HEK293 (cell line): ENCODE data around the gene UNC13A.
"Not testable (repeated sequence)": the region's sequence is repeated elsewhere in the genome, so short reads cannot be mapped to it uniquely, and the experiment has no call there.

Source experiments
- CTCF ChIA-PET: fragments of 350-600 bp; formaldehyde crosslinking; extraction: SDS; loops from one replicate; lab custom pipeline; 2021; ENCODE audit warnings: antibody characterized with exemption; lab: Yijun Ruan, JAX
- POLR2A ChIA-PET: fragments of 300-600 bp; formaldehyde crosslinking; extraction: SDS; loops from one replicate; lab custom pipeline; 2020; ENCODE audit warnings: antibody characterized with exemption, inconsistent platforms; lab: Yijun Ruan, JAX
- H3K27ac ChIP-seq: fragments of 200-500 bp; sonication (Bioruptor generic); 2 replicates; pipeline ENCODE4 v1.5.1; 2014; ENCODE audit warnings: low read depth, low read length, control low read depth, inconsistent platforms; ENCODE audit errors: extremely low read depth
- H3K36me3 ChIP-seq, 2 experiments: fragments of 200-500 bp in 1 of 2; sonication (Bioruptor generic) in 1 of 2; 1 replicate in 1 of 2; 2 replicates in 1 of 2; pipeline ENCODE4 v1.5.1; 2014 to 2017; ENCODE audit warnings: inconsistent platforms in 2 of 2, low read length in 2 of 2; ENCODE audit not compliant: control insufficient read depth in 2 of 2, insufficient read depth in 1 of 2
- H3K4me1 ChIP-seq: fragments of 200-500 bp; sonication (Bioruptor generic); 2 replicates; pipeline ENCODE4 v1.5.1; 2014; ENCODE audit warnings: mild to moderate bottlenecking, low read length, inconsistent platforms; ENCODE audit not compliant: control insufficient read depth, insufficient read depth
- H3K4me3 ChIP-seq: 2 replicates; pipeline ENCODE4 v1.5.1; 2011; ENCODE audit warnings: low read depth, mild to moderate bottlenecking, control low read depth, low read length, moderate library complexity
- H3K9me3 ChIP-seq: fragments of 200-500 bp; sonication (Bioruptor generic); 2 replicates; pipeline ENCODE4 v1.5.1; 2014; ENCODE audit warnings: low read depth, low read length, inconsistent platforms; ENCODE audit not compliant: control insufficient read depth, insufficient read depth
- HOXA7 ChIP-seq: sonication (generic); formaldehyde crosslinking; IDR thresholded peaks from 2 replicates; pipeline ENCODE4 v1.8.1; 2022; ENCODE audit warnings: missing genetic modification reagents, borderline replicate concordance
- IKZF3 ChIP-seq: fragments of 450-650 bp; IDR thresholded peaks from 2 replicates; pipeline ENCODE4 v1.5.0; 2018; ENCODE audit warnings: missing biosample characterization, mild to moderate bottlenecking, missing genetic modification characterization, moderate library complexity
- KLF8 ChIP-seq: fragments of 450-650 bp; formaldehyde crosslinking; IDR thresholded peaks from 2 replicates; pipeline ENCODE4 v1.5.1; 2016; ENCODE audit warnings: missing biosample characterization, missing genetic modification characterization
- MEIS1 ChIP-seq: sonication (generic); formaldehyde crosslinking; IDR thresholded peaks from 2 replicates; pipeline ENCODE4 v1.8.1; 2022; ENCODE audit warnings: missing genetic modification reagents, mild to moderate bottlenecking, borderline replicate concordance
- SCRT2 ChIP-seq: fragments of 450-650 bp; formaldehyde crosslinking; IDR thresholded peaks from 2 replicates; pipeline ENCODE4 v1.5.1; 2016; ENCODE audit warnings: missing biosample characterization, missing genetic modification characterization
- TCF7L2 ChIP-seq: IDR thresholded peaks from 2 replicates; pipeline ENCODE4 v1.6.1; 2011; ENCODE audit warnings: low read depth, mild to moderate bottlenecking, inconsistent platforms, low read length, moderate library complexity, borderline replicate concordance
- ZNF16 ChIP-seq: fragments of 450-650 bp; formaldehyde crosslinking; IDR thresholded peaks from 2 replicates; pipeline ENCODE4 v1.5.1; 2016; ENCODE audit warnings: low read depth, missing biosample characterization, missing genetic modification characterization
- ZNF19 ChIP-seq: fragments of 450-650 bp; formaldehyde crosslinking; IDR thresholded peaks from 2 replicates; pipeline ENCODE4; 2016; ENCODE audit warnings: missing biosample characterization, missing genetic modification characterization, low read depth
- ZNF221 ChIP-seq: fragments of 450-650 bp; formaldehyde crosslinking; IDR thresholded peaks from 2 replicates; pipeline ENCODE4 v1.5.1; 2017; ENCODE audit warnings: missing biosample characterization, missing genetic modification characterization, borderline replicate concordance
- ZNF239 ChIP-seq: fragments of 450-650 bp; formaldehyde crosslinking; IDR thresholded peaks from 2 replicates; pipeline ENCODE4 v1.5.1; 2016; ENCODE audit warnings: missing biosample characterization, missing genetic modification characterization
- ZNF555 ChIP-seq: fragments of 450-650 bp; formaldehyde crosslinking; conservative IDR thresholded peaks from 2 replicates; pipeline ENCODE4 v1.5.1; 2017; ENCODE audit warnings: missing biosample characterization, mild to moderate bottlenecking, missing genetic modification characterization, inconsistent platforms
- ZNF610 ChIP-seq: fragments of 450-650 bp; formaldehyde crosslinking; IDR thresholded peaks from 2 replicates; pipeline ENCODE4 v1.5.1; 2016; ENCODE audit warnings: missing biosample characterization, missing genetic modification characterization, borderline replicate concordance
- ZNF621 ChIP-seq: fragments of 450-650 bp; formaldehyde crosslinking; IDR thresholded peaks from 2 replicates; pipeline ENCODE4 v1.5.1; 2017; ENCODE audit warnings: missing biosample characterization, missing genetic modification characterization
- ZNF654 ChIP-seq: fragments of 450-650 bp; formaldehyde crosslinking; IDR thresholded peaks from 2 replicates; pipeline ENCODE4 v1.5.1; 2016; ENCODE audit warnings: low read depth, missing biosample characterization, missing genetic modification characterization
- ZNF660 ChIP-seq: fragments of 450-650 bp; IDR thresholded peaks from 2 replicates; pipeline ENCODE4 v1.5.1; 2018; ENCODE audit warnings: missing biosample characterization, mild to moderate bottlenecking, missing genetic modification characterization
- ZNF777 ChIP-seq: fragments of 450-650 bp; formaldehyde crosslinking; IDR thresholded peaks from 2 replicates; pipeline ENCODE4 v1.5.1; 2017; ENCODE audit warnings: missing biosample characterization, missing genetic modification characterization, borderline replicate concordance
- TF ChIP-seq, protein P1 (sequence below): fragments of 450-650 bp; formaldehyde crosslinking; IDR thresholded peaks from 2 replicates; pipeline ENCODE4; 2016; ENCODE audit warnings: missing biosample characterization, missing genetic modification characterization
- TF ChIP-seq, protein P2 (sequence below): fragments of 450-650 bp; formaldehyde crosslinking; IDR thresholded peaks from 2 replicates; pipeline ENCODE4 v1.5.1; 2016; ENCODE audit warnings: missing biosample characterization, missing genetic modification characterization
- TF ChIP-seq, protein P3 (sequence below): fragments of 450-650 bp; formaldehyde crosslinking; IDR thresholded peaks from 2 replicates; pipeline ENCODE4 v1.5.1; 2016; ENCODE audit warnings: missing biosample characterization, missing genetic modification characterization

Gene UNC13A

GRCh38 chr19:17601683-17602082 is 86.5 kb downstream of the UNC13A start:
- no peak overlapping the region for H3K4me3 ChIP-seq
- no peaks in the 10 kb centered on the region for H3K9me3 ChIP-seq
- CTCF ChIA-PET, result no interaction called here
- no peaks in the 10 kb centered on the region for H3K4me1 ChIP-seq
- H3K36me3 ChIP-seq, result no peaks in the 10 kb centered on the region
- TF ChIP-seq SCRT2 (tag by site-specific recombination) (peak; percentile 80), ZNF239 (tag by site-specific recombination) (no peak), ZNF777 (tag by site-specific recombination) (no peak), HOXA7 (CRISPR knock-in tag) (no peak)
- POLR2A ChIA-PET, result no interaction called here
- no peak overlapping the region for H3K27ac ChIP-seq

- ChIA-PET POLR2A (no interaction called here), CTCF (interaction anchor here (0.7 kb wide), 2 partner anchors 11 to 1541 kb away, joined by 3 read pairs; no protein-coding TSS in a partner anchor)
- H3K4me3 ChIP-seq, result no peak overlapping the region
- no peak for TF ChIP-seq IKZF3 (tag by site-specific recombination)
- TF ChIP-seq, protein P1, sequence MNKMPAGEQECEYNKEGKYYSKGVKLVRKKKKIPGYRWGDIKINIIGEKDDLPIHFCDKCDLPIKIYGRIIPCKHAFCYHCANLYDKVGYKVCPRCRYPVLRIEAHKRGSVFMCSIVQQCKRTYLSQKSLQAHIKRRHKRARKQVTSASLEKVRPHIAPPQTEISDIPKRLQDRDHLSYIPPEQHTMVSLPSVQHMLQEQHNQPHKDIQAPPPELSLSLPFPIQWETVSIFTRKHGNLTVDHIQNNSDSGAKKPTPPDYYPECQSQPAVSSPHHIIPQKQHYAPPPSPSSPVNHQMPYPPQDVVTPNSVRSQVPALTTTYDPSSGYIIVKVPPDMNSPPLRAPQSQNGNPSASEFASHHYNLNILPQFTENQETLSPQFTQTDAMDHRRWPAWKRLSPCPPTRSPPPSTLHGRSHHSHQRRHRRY (tag by site-specific recombination), result no peak
- no peak for TF ChIP-seq ZNF654 (tag by site-specific recombination)
- TF ChIP-seq ZNF610, result no peak
- TF ChIP-seq, protein P2, sequence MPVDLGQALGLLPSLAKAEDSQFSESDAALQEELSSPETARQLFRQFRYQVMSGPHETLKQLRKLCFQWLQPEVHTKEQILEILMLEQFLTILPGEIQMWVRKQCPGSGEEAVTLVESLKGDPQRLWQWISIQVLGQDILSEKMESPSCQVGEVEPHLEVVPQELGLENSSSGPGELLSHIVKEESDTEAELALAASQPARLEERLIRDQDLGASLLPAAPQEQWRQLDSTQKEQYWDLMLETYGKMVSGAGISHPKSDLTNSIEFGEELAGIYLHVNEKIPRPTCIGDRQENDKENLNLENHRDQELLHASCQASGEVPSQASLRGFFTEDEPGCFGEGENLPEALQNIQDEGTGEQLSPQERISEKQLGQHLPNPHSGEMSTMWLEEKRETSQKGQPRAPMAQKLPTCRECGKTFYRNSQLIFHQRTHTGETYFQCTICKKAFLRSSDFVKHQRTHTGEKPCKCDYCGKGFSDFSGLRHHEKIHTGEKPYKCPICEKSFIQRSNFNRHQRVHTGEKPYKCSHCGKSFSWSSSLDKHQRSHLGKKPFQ (tag by site-specific recombination), result peak; percentile 61; the same call in 1 of the 2 replicates
- TF ChIP-seq ZNF621 (tag by site-specific recombination), result no peak
- TF ChIP-seq ZNF16 (tag by site-specific recombination), result no peak
- no peak for TF ChIP-seq ZNF555 (tag by site-specific recombination)
- no peaks in the 10 kb centered on the region for H3K9me3 ChIP-seq
- H3K27ac ChIP-seq, result no peak overlapping the region
- no peaks in the 10 kb centered on the region for H3K4me1 ChIP-seq
- no peaks in the 10 kb centered on the region for H3K36me3 ChIP-seq
Observed at GRCh38 chr19:17599780-17600179, 88.4 kb downstream of the UNC13A start.

DNA sequence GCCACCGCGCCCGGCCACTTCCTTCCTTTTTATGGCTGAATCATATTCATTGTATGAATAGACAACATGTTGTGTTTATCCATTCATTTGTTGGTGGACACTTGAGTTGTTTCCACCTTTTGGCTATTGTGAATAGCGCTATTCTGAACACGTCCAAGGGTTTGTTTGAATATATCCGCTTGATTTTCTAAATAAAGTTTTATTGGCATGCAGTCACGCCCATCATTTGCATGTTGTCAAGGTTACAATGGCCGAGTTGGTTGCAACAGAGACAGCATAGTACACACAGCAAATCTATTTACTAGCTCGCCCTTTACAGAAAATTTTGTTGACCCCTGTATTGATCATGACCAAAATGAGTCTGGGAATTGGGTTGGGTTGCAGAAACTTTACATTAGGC is 89.2 kb downstream of the UNC13A start:
- POLR2A ChIA-PET, result no interaction called here

DNA sequence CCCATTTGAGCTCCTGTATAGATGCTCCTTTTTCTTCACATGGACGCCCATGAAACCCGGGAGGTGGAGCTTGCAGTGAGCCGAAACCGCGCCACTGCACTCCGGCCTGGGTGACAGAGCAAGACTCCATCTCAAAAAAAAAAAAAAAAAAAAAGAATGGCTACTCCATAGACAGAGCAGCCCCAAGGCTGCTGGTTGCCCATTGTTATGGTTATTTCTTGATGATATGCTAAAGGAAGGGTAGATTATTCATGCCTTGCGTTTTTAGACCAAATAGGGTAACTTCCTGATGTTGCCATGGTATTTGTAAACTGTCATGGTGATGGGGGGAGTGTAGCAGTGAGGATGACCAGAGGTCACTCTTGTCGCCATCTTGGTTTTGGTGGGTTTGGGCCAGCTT is 90.1 kb downstream of the UNC13A start:
- H3K36me3 ChIP-seq, H3K27ac ChIP-seq, H3K9me3 ChIP-seq, H3K4me1 ChIP-seq, CTCF ChIA-PET, H3K4me3 ChIP-seq, POLR2A ChIA-PET: not testable (repeated sequence)

More for the DNA sequence above, 89.2 kb downstream of the UNC13A start:
- Histone ChIP-seq H3K9me3 (no peaks in the 10 kb centered on the region), H3K36me3 (no peaks in the 10 kb centered on the region), H3K4me1 (no peaks in the 10 kb centered on the region), H3K27ac (no peak overlapping the region), H3K4me3 (no peak overlapping the region)
- TF ChIP-seq, protein P3, sequence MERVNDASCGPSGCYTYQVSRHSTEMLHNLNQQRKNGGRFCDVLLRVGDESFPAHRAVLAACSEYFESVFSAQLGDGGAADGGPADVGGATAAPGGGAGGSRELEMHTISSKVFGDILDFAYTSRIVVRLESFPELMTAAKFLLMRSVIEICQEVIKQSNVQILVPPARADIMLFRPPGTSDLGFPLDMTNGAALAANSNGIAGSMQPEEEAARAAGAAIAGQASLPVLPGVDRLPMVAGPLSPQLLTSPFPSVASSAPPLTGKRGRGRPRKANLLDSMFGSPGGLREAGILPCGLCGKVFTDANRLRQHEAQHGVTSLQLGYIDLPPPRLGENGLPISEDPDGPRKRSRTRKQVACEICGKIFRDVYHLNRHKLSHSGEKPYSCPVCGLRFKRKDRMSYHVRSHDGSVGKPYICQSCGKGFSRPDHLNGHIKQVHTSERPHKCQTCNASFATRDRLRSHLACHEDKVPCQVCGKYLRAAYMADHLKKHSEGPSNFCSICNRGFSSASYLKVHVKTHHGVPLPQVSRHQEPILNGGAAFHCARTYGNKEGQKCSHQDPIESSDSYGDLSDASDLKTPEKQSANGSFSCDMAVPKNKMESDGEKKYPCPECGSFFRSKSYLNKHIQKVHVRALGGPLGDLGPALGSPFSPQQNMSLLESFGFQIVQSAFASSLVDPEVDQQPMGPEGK, result no peak
- TF ChIP-seq ZNF19, result no peak
- no peak for TF ChIP-seq KLF8 (tag by site-specific recombination)
- no peak for TF ChIP-seq ZNF221 (tag by site-specific recombination)
- TF ChIP-seq MEIS1 (CRISPR knock-in tag), result no peak
- no peak for TF ChIP-seq TCF7L2
- no peak for TF ChIP-seq ZNF660 (tag by site-specific recombination)
- no peak for TF ChIP-seq ZNF16 (tag by site-specific recombination)
- CTCF ChIA-PET, result no interaction called here

DNA sequence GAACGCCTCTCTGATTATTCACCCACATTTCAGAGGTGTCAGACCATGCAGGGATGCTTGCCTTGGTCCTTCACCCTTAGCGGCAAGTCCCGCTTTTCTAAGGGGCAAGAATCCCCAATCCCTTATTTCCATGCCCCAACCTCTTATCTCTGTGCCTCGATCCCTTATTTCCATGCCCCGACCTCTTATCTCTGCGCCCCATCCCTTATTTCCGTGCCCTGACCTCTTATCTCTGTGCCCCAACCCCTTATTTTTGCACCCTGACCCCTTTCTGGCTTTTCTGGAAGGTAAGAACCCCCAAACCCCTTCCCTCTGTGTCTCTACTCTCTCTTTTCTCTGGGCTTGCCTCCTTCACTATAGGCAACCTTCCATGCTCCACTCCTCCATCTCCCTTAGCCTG is 93.9 kb downstream of the UNC13A start:
- CTCF ChIA-PET, H3K9me3 ChIP-seq, H3K4me1 ChIP-seq, H3K36me3 ChIP-seq, H3K27ac ChIP-seq, POLR2A ChIA-PET, H3K4me3 ChIP-seq: not testable (repeated sequence)
